ENCODE results near the gene RASGRF2. TPM values are rescaled to one million over a fixed set of nuclear protein-coding genes. Genes with fewer than 3 reads are reported as not detected.
A peak's percentile ranks its signal among the peaks of the same experiment; 100 is the strongest.

The RASGRF2 gene
- total and polyA plus RNA-seq, 2 of the 8 experiments (the other 6 are each of a cell fraction or from before 2014, with no cell fraction given) = 2.6 to 29.5 TPM

GRCh38 chr5:81212211-81212751 is 252.1 kb downstream of the RASGRF2 start:
- ChIA-PET POLR2A (ENCODE audit: partially characterized antibody) (no interaction called here), CTCF (ENCODE audit: partially characterized antibody) (interaction anchor here (1.1 to 1.5 kb wide), 2 partner anchors 17 to 50 kb away, joined by 4 to 5 read pairs; no protein-coding TSS in a partner anchor)
- no peak overlapping the region for H3K4me2 ChIP-seq (ENCODE audit: insufficient read depth in 1 of 2, low read depth in 2 of 2, low read length in 2 of 2)
- H3K27me3 ChIP-seq (replicated peaks in 1 of 4; ENCODE audit: control insufficient read depth in 3 of 4, extremely low read depth in 1 of 4, insufficient read depth in 3 of 4, low read length in 3 of 4) = no peaks in the 10 kb centered on the region
- no peak overlapping the region for H3K4me3 ChIP-seq (ENCODE audit: extremely low read depth in 1 of 4, insufficient read depth in 2 of 4, low read depth in 3 of 4, low read length in 4 of 4)
- 85% methylated on average over 11 of the region's 11 CpGs; no CpG with 5 or more reads in 1 of the 2 experiments for WGBS, 2 experiments (ENCODE audit: extremely low coverage in 1 of 2, insufficient coverage in 1 of 2, insufficient read length in 1 of 2, insufficient replicate concordance in 2 of 2, low coverage in 1 of 2, low lambda C conversion rate in 2 of 2, missing lambda C conversion rate in 1 of 2)
- no peak for FAIRE-seq
- H2AFZ ChIP-seq (ENCODE audit: low read length) = no peak overlapping the region
- no peaks in the 10 kb centered on the region for H3K9me3 ChIP-seq (ENCODE audit: insufficient read depth in 2 of 2, low read depth in 1 of 2, low read length in 1 of 2)
- no peaks in the 10 kb centered on the region for H3K79me1 ChIP-seq (ENCODE audit: low read depth, low read length)
- H2BK5ac ChIP-seq (ENCODE audit: low read depth, low read length) = no peak overlapping the region
- H3K27ac ChIP-seq (ENCODE audit: low read depth, low read length) = no peak overlapping the region
- H3K23ac ChIP-seq (ENCODE audit: insufficient read length) = no peak overlapping the region
- no peak overlapping the region for H4K91ac ChIP-seq (replicated peaks; ENCODE audit: insufficient read length, low read length)
- no peak overlapping the region for H2AK5ac ChIP-seq (ENCODE audit: low read depth, low read length)
- H4K20me1 ChIP-seq (replicated peaks in 1 of 2; ENCODE audit: control insufficient read depth in 1 of 2, insufficient read depth in 2 of 2, low read length in 2 of 2) = no peaks in the 10 kb centered on the region
- DNase-seq (ENCODE audit: low read depth in 1 of 2, low spot score in 2 of 2) = no peak
- TF ChIP-seq CTCF (IDR thresholded peaks at IDR 0.05; ENCODE audit: control extremely low read depth in 1 of 3, insufficient read depth in 1 of 3, low read depth in 1 of 3, low read length in 3 of 3) (peak in 1 of 3 experiments; percentile 5; a peak in 1 of 4 replicates), RAD21 (IDR thresholded peaks at IDR 0.05 in 1 of 2, conservative IDR thresholded peaks at IDR 0.05 in 1 of 2; ENCODE audit: low read depth in 2 of 2, low read length in 2 of 2) (peak in 1 of 2 experiments; percentile 42; a peak in 1 of 4 replicates), RXRA (IDR thresholded peaks at IDR 0.05; ENCODE audit: insufficient read depth, low read depth, low read length) (no peak), CEBPB (IDR thresholded peaks at IDR 0.05; ENCODE audit: low read depth, low read length) (no peak), HDAC2 (IDR thresholded peaks at IDR 0.05; ENCODE audit: borderline replicate concordance in 1 of 2, low read depth in 2 of 2, low read length in 2 of 2) (no peak), SP1 (IDR thresholded peaks at IDR 0.05; ENCODE audit: low read depth, low read length) (no peak)
- no peak overlapping the region for H3K14ac ChIP-seq (ENCODE audit: insufficient read length)
- no peak overlapping the region for H4K5ac ChIP-seq (ENCODE audit: insufficient read length, low read depth, low read length)
- no peak overlapping the region for H3K4ac ChIP-seq (replicated peaks; ENCODE audit: insufficient read length, low read depth, low read length)
- no peaks in the 10 kb centered on the region for H3K4me1 ChIP-seq (replicated peaks in 1 of 4; ENCODE audit: control insufficient read depth in 3 of 4, insufficient read depth in 4 of 4, low read length in 3 of 4)
- no peaks in the 10 kb centered on the region for H3K79me2 ChIP-seq (ENCODE audit: control insufficient read depth in 1 of 2, insufficient read depth in 2 of 2, low read length in 2 of 2)
- no peak overlapping the region for H4K8ac ChIP-seq (ENCODE audit: extremely low read depth, insufficient read depth, low read length)
- H3K56ac ChIP-seq (replicated peaks; ENCODE audit: insufficient read length, low read depth, low read length) = no peak overlapping the region
- no peak overlapping the region for H2BK15ac ChIP-seq (ENCODE audit: low read length)
- no peak overlapping the region for H2BK120ac ChIP-seq (replicated peaks; ENCODE audit: low read depth, low read length)
- no peaks in the 10 kb centered on the region for H3K23me2 ChIP-seq (ENCODE audit: low read depth, low read length)
- H2BK20ac ChIP-seq (ENCODE audit: low read length) = no peak overlapping the region
- no peak overlapping the region for H2BK12ac ChIP-seq (ENCODE audit: low read depth, low read length)
- no peaks in the 10 kb centered on the region for H3K36me3 ChIP-seq (ENCODE audit: control insufficient read depth in 2 of 4, insufficient read depth in 4 of 4, low read length in 3 of 4)
- H3K9ac ChIP-seq (replicated peaks in 1 of 4; ENCODE audit: extremely low read depth in 1 of 4, low read depth in 3 of 4, low read length in 3 of 4) = no peak overlapping the region
- H3K18ac ChIP-seq (ENCODE audit: extremely low read depth, low read length) = no peak overlapping the region

Measured in H1 (cell line).